ENCODE measurements around the gene LRRC3.
"Not testable (repeated sequence)": the region's sequence is repeated elsewhere in the genome, so short reads cannot be mapped to it uniquely, and the experiment has no call there.

The LRRC3 gene

GRCh38 chr21:44499211-44499560 lies 43.9 kb downstream of the LRRC3 start:
- DNase-seq: no peak

DNA sequence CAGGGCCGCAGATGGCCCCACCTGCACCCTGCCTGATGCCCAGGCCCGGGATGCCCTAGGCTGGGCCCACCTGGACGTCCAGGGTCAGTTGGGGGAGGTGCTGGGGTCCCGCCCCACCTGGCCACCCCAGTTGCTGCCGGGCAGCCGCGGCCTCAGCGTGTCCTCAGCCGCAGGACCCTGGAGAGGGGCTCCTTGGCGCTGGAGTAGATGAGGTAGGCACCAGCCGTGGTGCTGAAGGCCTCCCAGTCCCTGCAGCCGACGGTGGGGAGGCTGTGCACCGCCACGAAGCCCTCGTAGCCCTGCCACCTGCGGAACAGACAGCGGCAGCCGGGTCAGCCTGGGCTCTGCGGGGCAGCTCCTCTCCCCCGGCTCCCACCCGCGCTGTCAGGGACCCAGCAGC lies 44.3 kb downstream of the LRRC3 start:
- no peak for DNase-seq

DNA sequence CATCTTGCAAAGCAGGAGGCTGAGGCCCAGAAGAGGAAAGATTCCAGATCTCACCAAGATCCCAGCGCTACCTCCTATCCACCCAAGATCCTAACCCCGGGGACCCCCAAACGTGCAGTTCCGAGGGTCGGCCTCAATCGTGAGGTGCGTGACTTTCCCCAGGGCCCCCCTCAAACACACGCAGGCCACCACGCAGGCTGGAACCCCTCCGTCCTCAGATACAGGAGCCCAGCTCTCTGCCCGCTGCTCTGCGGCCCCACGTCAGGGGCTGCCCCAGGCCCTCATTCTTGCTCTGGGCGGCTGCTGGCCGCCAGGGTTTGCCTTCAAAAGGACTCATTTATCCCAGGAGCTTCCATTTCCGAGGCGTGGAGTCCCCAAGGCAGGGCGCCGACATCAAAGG lies 44.8 kb downstream of the LRRC3 start:
- DNase-seq: no peak

DNA sequence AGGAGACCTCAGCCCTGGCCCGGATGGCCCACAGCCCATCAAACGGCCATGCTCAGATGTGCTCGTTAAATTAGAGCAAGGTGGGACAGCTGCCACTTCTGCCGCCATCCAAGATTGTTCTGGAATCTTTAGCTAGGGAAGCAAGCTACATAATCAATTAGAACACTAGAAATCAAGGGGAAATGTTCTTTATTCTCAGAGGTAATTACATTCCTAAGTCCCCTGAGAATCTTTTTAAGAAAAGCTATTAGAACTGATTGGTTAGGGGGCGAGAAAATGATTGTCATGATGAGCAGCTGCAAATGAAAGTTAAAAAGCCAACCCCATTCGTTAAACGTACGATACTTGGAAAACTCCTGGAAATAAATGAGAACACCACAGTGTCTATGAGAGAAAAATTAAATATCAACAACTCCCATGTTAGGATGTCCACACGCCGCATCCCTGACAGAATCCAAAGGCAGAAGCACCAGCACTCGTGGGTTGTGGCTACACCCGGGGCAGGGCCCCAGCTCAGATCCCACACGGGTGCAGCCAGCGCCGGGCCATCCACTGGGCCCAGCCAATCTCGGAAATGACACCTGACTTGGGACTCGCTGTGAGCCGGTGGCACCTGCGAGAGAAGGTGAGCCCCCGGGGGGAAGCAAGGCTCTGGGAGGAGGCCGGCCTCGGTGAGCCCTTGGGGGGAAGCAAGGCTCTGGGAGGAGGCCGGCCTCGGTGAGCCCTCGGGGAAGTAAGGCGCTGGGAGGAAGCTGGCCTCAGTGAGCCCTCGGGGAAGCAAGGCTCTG lies 47.1 kb downstream of the LRRC3 start:
- DNase-seq: no peak

GRCh38 chr21:44503006-44503889 lies 47.9 kb downstream of the LRRC3 start:
- DNase-seq: not testable (repeated sequence)

GRCh38 chr21:44503901-44504399 lies 48.6 kb downstream of the LRRC3 start:
- DNase-seq: no peak

DNA sequence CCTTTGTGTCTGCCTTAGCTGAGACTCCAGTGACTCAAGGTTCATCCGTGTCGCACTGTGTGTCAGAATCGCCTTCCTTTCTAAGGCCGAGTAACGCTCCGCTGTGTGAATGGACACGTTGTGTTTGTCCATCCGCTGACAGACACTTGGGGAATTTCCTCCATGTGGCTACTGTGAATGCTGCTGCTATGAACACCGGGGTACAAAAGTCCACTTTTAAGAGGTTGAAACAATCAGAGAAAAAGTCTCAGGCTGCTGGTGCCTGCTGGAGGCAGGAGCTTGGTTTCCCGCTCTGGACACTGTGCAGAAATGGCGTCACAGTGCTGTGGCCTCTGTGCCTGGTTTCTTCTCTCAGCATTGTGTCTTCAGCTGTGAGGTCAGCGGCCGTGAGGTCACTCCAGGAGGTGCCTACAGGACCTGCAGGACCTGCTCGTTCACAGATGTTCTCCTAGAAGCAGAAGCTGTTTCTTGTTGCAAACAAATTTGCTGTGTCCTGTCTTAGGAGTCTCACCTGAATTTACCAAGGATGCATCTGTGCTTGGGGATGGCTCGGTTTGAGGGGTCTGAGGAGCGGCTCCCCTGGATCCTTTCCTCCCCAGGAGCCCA lies 50.5 kb downstream of the LRRC3 start:
- no peak for DNase-seq

- DNase-seq: no peak
Observed at GRCh38 chr21:44506279-44507255, 51.3 kb downstream of the LRRC3 start.

DNA sequence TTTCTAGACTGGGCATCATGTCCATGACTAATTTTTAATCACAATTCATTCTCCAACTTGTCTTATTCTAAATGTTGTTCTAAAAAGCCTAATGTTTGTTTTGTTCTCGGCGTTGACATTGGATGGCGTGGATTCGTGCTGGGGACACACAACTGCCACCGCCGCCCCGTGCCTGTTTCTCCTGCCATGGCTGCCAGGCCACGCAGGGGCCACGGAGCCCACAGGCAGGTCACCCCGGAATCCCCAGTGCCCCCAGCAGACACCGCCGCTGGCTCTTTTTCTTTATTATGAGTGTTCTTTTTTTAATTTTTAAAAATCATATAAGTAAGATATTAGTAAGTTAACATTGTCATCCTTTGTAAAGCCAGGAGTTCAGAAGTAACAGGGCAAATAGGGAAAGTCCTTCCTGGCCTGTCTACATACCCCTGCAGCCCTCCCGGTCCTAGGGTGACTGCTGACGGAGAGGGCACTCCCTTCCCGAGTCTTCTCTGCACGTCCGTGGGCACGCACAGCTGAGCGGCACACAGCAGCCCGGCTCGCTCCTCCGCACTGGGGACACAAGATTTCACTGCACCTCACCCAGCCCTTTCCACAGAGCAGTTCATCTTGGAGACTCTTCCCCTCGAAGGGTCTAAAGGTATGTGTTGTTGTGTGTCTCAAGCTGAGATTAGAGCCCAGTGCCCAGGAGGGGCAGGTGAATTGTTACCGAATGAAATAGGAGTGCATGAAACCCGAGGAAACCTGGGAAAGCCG lies 52.5 kb downstream of the LRRC3 start:
- no peak for DNase-seq

DNA sequence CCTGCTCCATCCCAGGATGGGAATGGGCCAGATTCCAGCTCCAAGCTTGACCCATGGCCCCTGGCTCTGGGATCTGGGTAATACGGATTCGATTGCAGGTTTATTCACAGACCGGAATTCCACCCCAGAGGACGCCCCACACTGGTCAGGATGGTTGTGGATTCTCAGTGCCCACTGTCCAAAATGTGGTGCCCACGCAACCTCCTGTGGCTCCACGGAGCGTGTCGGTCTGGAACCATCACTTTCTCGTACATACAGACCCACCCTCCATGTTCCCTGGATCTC lies 53.1 kb downstream of the LRRC3 start:
- no peak for DNase-seq

- no peak for DNase-seq
Observed at GRCh38 chr21:44508711-44509445, 53.6 kb downstream of the LRRC3 start.

DNA sequence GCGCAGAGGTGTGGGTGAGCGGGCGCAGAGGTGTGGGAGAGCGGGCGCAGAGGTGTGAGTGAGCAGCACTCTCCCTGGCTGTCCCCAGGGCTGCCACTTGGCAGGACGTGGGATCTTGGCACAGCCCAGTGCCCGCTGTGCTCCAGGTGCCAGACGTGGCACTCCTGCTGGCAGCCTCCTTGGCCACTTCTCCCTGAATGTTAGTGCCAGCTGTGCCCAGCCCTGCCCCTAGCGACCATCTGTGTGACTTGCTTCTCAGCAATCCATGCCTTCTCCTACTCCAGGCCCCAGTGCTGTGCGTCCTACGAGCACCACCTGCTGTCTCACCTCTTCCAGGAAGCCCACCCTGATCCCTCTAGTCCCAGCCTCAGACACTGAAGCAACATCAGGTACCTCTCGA lies 54.2 kb downstream of the LRRC3 start:
- peak; percentile 13 for DNase-seq

DNA sequence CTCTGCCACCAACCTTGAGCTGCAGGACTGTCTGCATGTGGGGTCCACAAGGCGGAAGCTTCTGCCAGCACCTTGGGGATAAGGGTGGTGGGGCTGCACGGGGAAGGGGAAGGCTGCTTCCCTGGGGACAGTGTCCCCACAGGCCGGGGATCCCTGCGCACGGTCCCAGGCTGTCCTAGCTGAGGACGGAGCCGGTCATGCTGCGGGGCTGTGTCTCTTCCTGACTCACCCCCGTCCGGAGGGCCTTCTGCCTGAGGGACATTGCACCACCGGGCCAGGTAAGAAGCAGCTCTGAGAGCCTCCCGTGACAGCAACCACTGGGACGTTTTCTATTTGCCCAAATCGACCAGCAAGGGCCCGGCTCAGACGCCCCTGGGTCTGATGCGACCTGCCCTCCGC lies 54.8 kb downstream of the LRRC3 start:
- no peak for DNase-seq

DNA sequence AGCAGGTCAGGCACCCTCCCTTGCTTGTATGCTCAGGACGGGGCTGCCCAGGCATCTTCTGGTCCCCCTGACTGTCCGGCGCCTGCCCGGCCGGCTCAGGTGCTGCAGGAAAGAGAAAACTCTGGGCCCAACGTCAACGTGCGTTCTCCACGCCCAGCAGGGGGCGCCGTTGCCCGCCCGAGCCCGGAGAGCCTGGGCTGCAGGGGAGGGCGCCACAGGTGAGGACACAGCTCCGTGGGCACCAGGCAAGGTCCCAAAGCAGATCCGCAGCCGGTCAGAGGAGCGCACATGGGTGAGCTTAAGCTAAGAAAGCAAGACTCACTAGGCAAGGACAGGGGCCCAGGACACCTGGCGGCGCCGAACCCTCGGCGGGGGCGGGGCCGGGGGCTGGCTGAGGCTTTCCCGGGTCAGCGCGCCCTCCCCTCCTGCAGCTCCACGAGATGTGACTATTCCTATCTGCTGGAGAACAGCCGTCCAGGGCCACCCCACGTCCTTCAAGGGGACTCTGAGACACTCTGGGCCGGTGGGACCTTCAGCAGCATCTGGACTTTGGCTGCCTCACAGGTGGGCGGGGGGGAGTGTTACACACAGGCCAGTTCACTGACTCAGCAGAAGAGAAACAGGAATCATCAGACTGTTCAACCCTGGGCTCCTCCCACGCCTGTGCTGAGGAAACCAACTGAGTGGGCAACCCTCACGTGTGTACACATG lies 55.4 kb downstream of the LRRC3 start:
- DNase-seq: peak; percentile 14

- no peak for DNase-seq
Observed at GRCh38 chr21:44511219-44511937, 56.1 kb downstream of the LRRC3 start.
